Measurements from ENCODE around the gene ASB7. TPM values are rescaled to one million over a fixed set of nuclear protein-coding genes. Genes with fewer than 3 reads are reported as not detected.

ASB7 gene
- polyA plus RNA-seq, 3 donors: 5.3 to 9.8 (median 7.6) TPM

DNA sequence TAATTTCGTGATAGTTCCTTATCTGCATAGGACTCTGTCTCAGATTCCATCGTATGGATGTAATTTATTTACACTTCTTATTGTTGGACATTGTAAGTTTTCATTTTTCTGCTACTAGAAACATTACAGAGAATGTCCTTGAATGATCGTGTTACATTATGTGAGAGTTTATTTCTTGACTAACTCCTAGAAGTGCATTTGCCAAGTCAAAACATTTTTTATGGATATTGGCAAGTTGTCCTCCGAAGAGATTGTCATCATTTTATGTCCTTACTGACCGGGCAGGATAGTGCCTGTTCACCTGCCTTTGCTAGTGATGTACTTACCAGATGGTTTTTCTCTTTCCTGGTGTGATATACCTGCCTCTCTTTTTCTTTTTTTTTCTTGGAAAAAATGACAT lies 13.4 kb downstream of the ASB7 start:
- Histone ChIP-seq H3K79me2 (ENCODE audit: insufficient read depth, low read length) (peaks cover 2% of the 10 kb centered on the region), H3K4me1 (ENCODE audit: control insufficient read depth in 1 of 2, insufficient read depth in 2 of 2, low read length in 2 of 2) (peaks cover 11 to 24% of the 10 kb centered on the region in 2 donors), H3K36me3 (replicated peaks in 1 of 2; ENCODE audit: control insufficient read depth in 1 of 2, insufficient read depth in 2 of 2, low read length in 2 of 2) (peaks cover 63 to 94% of the 10 kb centered on the region in 2 donors), H4K20me1 (ENCODE audit: insufficient read depth, low read length) (peaks cover 32% of the 10 kb centered on the region), H3K9ac (ENCODE audit: insufficient read depth, low read length, poor library complexity, severe bottlenecking) (no peak overlapping the region), H3K4me3 (replicated peaks in 1 of 3; ENCODE audit: low read depth in 2 of 3, low read length in 3 of 3) (no peak overlapping the region), H3K4me2 (replicated peaks; ENCODE audit: extremely low read depth, low read length, poor library complexity, severe bottlenecking) (no peak overlapping the region), H2AFZ (ENCODE audit: insufficient read depth, low read depth, low read length, poor library complexity, severe bottlenecking) (no peak overlapping the region), H3K9me3 (replicated peaks in 1 of 2; ENCODE audit: control insufficient read depth in 1 of 2, insufficient read depth in 1 of 2, low read length in 2 of 2) (no peaks in the 10 kb centered on the region), H3K27me3 (ENCODE audit: control insufficient read depth in 2 of 2, insufficient read depth in 2 of 2, low read length in 2 of 2) (no peaks in the 10 kb centered on the region), H3K27ac (ENCODE audit: low read depth in 1 of 2, low read length in 2 of 2) (no peak overlapping the region)
- intact Hi-C loops (cut with micrococcal nuclease): no loop called here
- H3K4me3 Mint-ChIP-seq: no peak overlapping the region
- TF ChIP-seq, protein P1, sequence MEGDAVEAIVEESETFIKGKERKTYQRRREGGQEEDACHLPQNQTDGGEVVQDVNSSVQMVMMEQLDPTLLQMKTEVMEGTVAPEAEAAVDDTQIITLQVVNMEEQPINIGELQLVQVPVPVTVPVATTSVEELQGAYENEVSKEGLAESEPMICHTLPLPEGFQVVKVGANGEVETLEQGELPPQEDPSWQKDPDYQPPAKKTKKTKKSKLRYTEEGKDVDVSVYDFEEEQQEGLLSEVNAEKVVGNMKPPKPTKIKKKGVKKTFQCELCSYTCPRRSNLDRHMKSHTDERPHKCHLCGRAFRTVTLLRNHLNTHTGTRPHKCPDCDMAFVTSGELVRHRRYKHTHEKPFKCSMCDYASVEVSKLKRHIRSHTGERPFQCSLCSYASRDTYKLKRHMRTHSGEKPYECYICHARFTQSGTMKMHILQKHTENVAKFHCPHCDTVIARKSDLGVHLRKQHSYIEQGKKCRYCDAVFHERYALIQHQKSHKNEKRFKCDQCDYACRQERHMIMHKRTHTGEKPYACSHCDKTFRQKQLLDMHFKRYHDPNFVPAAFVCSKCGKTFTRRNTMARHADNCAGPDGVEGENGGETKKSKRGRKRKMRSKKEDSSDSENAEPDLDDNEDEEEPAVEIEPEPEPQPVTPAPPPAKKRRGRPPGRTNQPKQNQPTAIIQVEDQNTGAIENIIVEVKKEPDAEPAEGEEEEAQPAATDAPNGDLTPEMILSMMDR (IDR thresholded peaks at IDR 0.05): no peak
- H3K27me3 Mint-ChIP-seq (ENCODE audit: low read depth in 3 of 3): no peaks in the 10 kb centered on the region
- WGBS (ENCODE audit: insufficient coverage): 100% methylated on average over 2 of the region's 5 CpGs
- H3K36me3 Mint-ChIP-seq: peaks cover 80 to 84% of the 10 kb centered on the region in 2 donors
- H3K27ac Mint-ChIP-seq: no peak overlapping the region
- no peak for DNase-seq
- H3K4me1 Mint-ChIP-seq: peaks cover 22% of the 10 kb centered on the region
- no peaks in the 10 kb centered on the region for H3K9me3 Mint-ChIP-seq

DNA sequence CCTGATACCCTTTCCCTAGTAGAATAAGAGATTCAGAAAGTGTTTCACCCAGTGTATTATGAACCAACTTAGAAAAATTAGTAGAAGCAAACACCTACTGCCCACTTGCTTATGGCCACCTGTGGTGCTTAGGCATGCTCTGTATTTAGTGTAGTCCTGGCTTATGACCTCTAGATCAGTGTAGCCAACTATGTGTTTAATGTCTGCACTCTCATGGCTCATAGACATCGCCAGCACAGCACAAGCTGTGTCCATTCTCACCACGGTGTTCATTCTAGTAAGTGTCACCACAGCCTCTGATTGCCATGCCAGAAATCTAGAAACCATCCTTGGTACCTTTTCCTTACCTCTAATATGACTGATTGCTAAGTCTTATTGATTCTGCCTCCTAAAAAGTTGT lies 14.3 kb downstream of the ASB7 start:
- peak overlapping the region in 1 of 7 donors; percentile 46 for H3K27ac Mint-ChIP-seq
- no peaks in the 10 kb centered on the region for H3K27me3 Mint-ChIP-seq (ENCODE audit: low read depth in 3 of 3)
- intact Hi-C loops (cut with micrococcal nuclease): no loop called here
- H3K4me3 Mint-ChIP-seq: no peak overlapping the region
- peaks cover 14% of the 10 kb centered on the region for H3K4me1 Mint-ChIP-seq
- Histone ChIP-seq H3K27ac (ENCODE audit: low read depth in 1 of 2, low read length in 2 of 2) (no peak overlapping the region), H3K4me3 (replicated peaks in 1 of 3; ENCODE audit: low read depth in 2 of 3, low read length in 3 of 3) (no peak overlapping the region), H3K4me2 (replicated peaks; ENCODE audit: extremely low read depth, low read length, poor library complexity, severe bottlenecking) (no peak overlapping the region), H3K9me3 (replicated peaks in 1 of 2; ENCODE audit: control insufficient read depth in 1 of 2, insufficient read depth in 1 of 2, low read length in 2 of 2) (no peaks in the 10 kb centered on the region), H3K4me1 (ENCODE audit: control insufficient read depth in 1 of 2, insufficient read depth in 2 of 2, low read length in 2 of 2) (peaks cover 5 to 15% of the 10 kb centered on the region in 2 donors), H3K9ac (ENCODE audit: insufficient read depth, low read length, poor library complexity, severe bottlenecking) (no peak overlapping the region), H4K20me1 (ENCODE audit: insufficient read depth, low read length) (peaks cover 32% of the 10 kb centered on the region), H2AFZ (ENCODE audit: insufficient read depth, low read depth, low read length, poor library complexity, severe bottlenecking) (no peak overlapping the region), H3K27me3 (ENCODE audit: control insufficient read depth in 2 of 2, insufficient read depth in 2 of 2, low read length in 2 of 2) (no peaks in the 10 kb centered on the region), H3K36me3 (replicated peaks in 1 of 2; ENCODE audit: control insufficient read depth in 1 of 2, insufficient read depth in 2 of 2, low read length in 2 of 2) (peaks cover 60 to 89% of the 10 kb centered on the region in 2 donors), H3K79me2 (ENCODE audit: insufficient read depth, low read length) (peaks cover 2% of the 10 kb centered on the region)
- H3K9me3 Mint-ChIP-seq: no peaks in the 10 kb centered on the region
- no peak for DNase-seq
- peaks cover 79 to 83% of the 10 kb centered on the region in 2 donors for H3K36me3 Mint-ChIP-seq
- WGBS (ENCODE audit: insufficient coverage): 90% methylated on average over 2 of the region's 2 CpGs
- TF ChIP-seq, protein P1 (IDR thresholded peaks at IDR 0.05): no peak

Data from CD14-positive monocyte (primary cell).